K562 (cell line): ENCODE results near the gene DLL4. TPM values are rescaled to one million over a fixed set of nuclear protein-coding genes. Genes with fewer than 3 reads are reported as not detected.

Experiments
- ATAC-seq: fragments of 200-7000 bp; cut with Tn5 transposase; 3 replicates; pipeline ENCODE4 v1.9.1; 2020; ENCODE audit warnings: moderate library complexity
- BruUV-seq: library from RNA; stranded (reverse); fragments of 400-500 nt; replicated peaks from 2 replicates; lab custom pipeline; 2021; lab: Mats Ljungman, UMichigan
- CTCF ChIA-PET: fragments of 300-600 bp; formaldehyde crosslinking; extraction: SDS; loops from one replicate; lab custom pipeline; 2021; ENCODE audit warnings: low intra/inter-chr PET ratio; lab: Yijun Ruan, JAX
- POLR2A ChIA-PET: fragments of 300-600, 350-650 bp; sonication (Branson Sonifier 250); formaldehyde crosslinking; extraction: SDS; loops from one replicate; lab custom pipeline; 2021; ENCODE audit warnings: antibody characterized with exemption, inconsistent platforms; lab: Yijun Ruan, JAX
- DNase-seq, 4 experiments: peaks; one replicate each; pipeline versions ENCODE4 v3.0.0 to v3.0.0-alpha.2; 2011 to 2018; ENCODE audit warnings: low spot score in 3 of 4, mixed read lengths in 3 of 4; ENCODE audit errors: extremely low read depth in 1 of 4
- FAIRE-seq: peaks from 2 replicates; lab custom pipeline; 2011; peaks lifted over from hg19 to GRCh38; lab: Jason Lieb, UNC
- H2AFZ ChIP-seq: 2 replicates; pipeline ENCODE4 v1.6.0; 2011; ENCODE audit warnings: low read depth, low read length, control low read depth, inconsistent platforms
- H3K27ac ChIP-seq: fragments of 200-600 bp; 3 replicates; pipeline ENCODE4 v1.8.0; 2011; ENCODE audit warnings: low read depth, mild to moderate bottlenecking, control low read depth, inconsistent platforms, low read length, moderate library complexity, mixed read lengths; ENCODE audit errors: extremely low read depth
- H3K27me3 ChIP-seq, 2 experiments: fragments of 300-600 bp in 1 of 2; 2 replicates in 1 of 2; 3 replicates in 1 of 2; pipeline versions ENCODE4 v1.6.0 to v1.8.0; 2011; ENCODE audit warnings: inconsistent platforms in 2 of 2, low read length in 2 of 2, mild to moderate bottlenecking in 1 of 2, mixed read lengths in 1 of 2, moderate library complexity in 1 of 2; ENCODE audit not compliant: control insufficient read depth in 2 of 2, insufficient read depth in 2 of 2
- H3K36me3 ChIP-seq: fragments of 300-600 bp; 3 replicates; pipeline ENCODE4 v1.8.0; 2011; ENCODE audit warnings: mild to moderate bottlenecking, low read length, inconsistent platforms; ENCODE audit not compliant: control insufficient read depth, insufficient read depth
- H3K4me1 ChIP-seq, 2 experiments: fragments of 200-600 bp in 1 of 2; replicated peaks in 1 of 2; 2 replicates in 1 of 2; 3 replicates in 1 of 2; pipeline versions ENCODE4 v1.5.1 to v1.8.0; 2011; ENCODE audit warnings: inconsistent platforms in 2 of 2, low read length in 2 of 2, mild to moderate bottlenecking in 1 of 2, mixed read lengths in 1 of 2, moderate library complexity in 1 of 2; ENCODE audit not compliant: control insufficient read depth in 2 of 2, insufficient read depth in 2 of 2
- H3K4me2 ChIP-seq: 2 replicates; pipeline ENCODE4 v1.6.1; 2011; ENCODE audit warnings: low read length, control low read depth, inconsistent platforms, mixed read lengths; ENCODE audit not compliant: insufficient read depth
- H3K4me3 ChIP-seq: fragments of 200-600 bp; sonication (generic), shearing (Covaris generic); 2 replicates; pipeline ENCODE4 v1.5.1; 2016; ENCODE audit warnings: control low read depth, inconsistent platforms
- H3K79me2 ChIP-seq: fragments of 200-600 bp; 3 replicates; pipeline ENCODE4 v1.8.0; 2011; ENCODE audit warnings: low read length, inconsistent platforms; ENCODE audit not compliant: control insufficient read depth, insufficient read depth
- H3K9ac ChIP-seq, 2 experiments: 2 replicates each; pipeline versions ENCODE4 v1.6.0 to v1.6.1; 2011; ENCODE audit warnings: low read depth in 2 of 2, low read length in 2 of 2, control low read depth in 1 of 2, inconsistent platforms in 1 of 2, mild to moderate bottlenecking in 1 of 2, mixed read lengths in 1 of 2; ENCODE audit not compliant: insufficient read depth in 1 of 2
- H3K9me1 ChIP-seq: one replicate; pipeline ENCODE4 v1.6.0; 2011; ENCODE audit warnings: inconsistent platforms, mild to moderate bottlenecking, low read length, moderate library complexity; ENCODE audit not compliant: control insufficient read depth, insufficient read depth
- H3K9me3 ChIP-seq: replicated peaks from 2 replicates; pipeline ENCODE4 v1.5.1; 2011; ENCODE audit warnings: low read depth, low read length, inconsistent platforms; ENCODE audit not compliant: control insufficient read depth, insufficient read depth
- H4K20me1 ChIP-seq: replicated peaks from 2 replicates; pipeline ENCODE4 v1.6.1; 2011; ENCODE audit warnings: low read length, inconsistent platforms, mixed read lengths; ENCODE audit not compliant: control insufficient read depth, insufficient read depth
- POLR2G ChIP-seq: fragments of 200-400 bp; formaldehyde crosslinking; IDR thresholded peaks from 2 replicates; pipeline ENCODE4 v1.6.1; 2017; ENCODE audit warnings: low read depth, mild to moderate bottlenecking, antibody characterized with exemption, low read length, moderate library complexity
- RBFOX2 ChIP-seq: fragments of 200-400 bp; formaldehyde crosslinking; IDR thresholded peaks from 2 replicates; pipeline ENCODE4 v1.6.1; 2017; ENCODE audit warnings: low read depth, mild to moderate bottlenecking, low read length, moderate library complexity
- RBM14 ChIP-seq: fragments of 200-400 bp; formaldehyde crosslinking; IDR thresholded peaks from 2 replicates; pipeline ENCODE4 v1.6.1; 2018; ENCODE audit warnings: low read depth, mild to moderate bottlenecking, low read length, moderate library complexity, borderline replicate concordance; ENCODE audit not compliant: insufficient read depth
- WGBS: fragments of 100-300 bp; shearing (Covaris generic); methylation state at CpG from one replicate; pipeline ENCODE4 v1.1.6; 2016; ENCODE audit warnings: low coverage, mixed read lengths; ENCODE audit not compliant: insufficient coverage; ENCODE audit errors: missing lambda C conversion rate; 5-methylcytosine and 5-hydroxymethylcytosine counted together
- in situ Hi-C: fragments of 300-500 bp; cut with MboI; formaldehyde crosslinking; loops from 4 replicates; pipeline ENCODE4 v1.15.0; 2018; ENCODE audit warnings: inconsistent platforms, mixed read lengths
- intact Hi-C: fragments of 100-400 bp; cut with micrococcal nuclease; formaldehyde crosslinking; loops from 2 replicates; pipeline ENCODE4 v1.14.2; 2022
- polyA plus RNA-seq, 8 experiments: library from polyadenylated mRNA; depleted of rRNA in 4 of 8; stranded (reverse) in 5 of 8; unstranded in 3 of 8; fragments of >200 nt; fragmentation: Nextera tagmentation in 2 of 8; fragmentation: Illumina TruSeq in 1 of 8; extraction: Ambion mirVana in 2 of 8; extraction: Trizol in 1 of 8; gene quantifications; 2 replicates each; pipeline versions ENCODE4 v1.2.1 to v1.2.3, GENCODE V29; 2011 to 2014; ENCODE audit warnings: inconsistent platforms in 1 of 8, missing spikeins in 1 of 8
- total RNA-seq, 7 experiments: library from RNA; depleted of rRNA in 6 of 7; stranded (reverse); fragments of >200 nt in 6 of 7; fragmentation: Illumina TruSeq in 2 of 7; extraction: Trizol in 2 of 7; gene quantifications; 2 replicates each; pipeline versions ENCODE4 v1.2.1 to v1.2.3, GENCODE V29; 2011 to 2021; ENCODE audit warnings: low replicate concordance in 1 of 7

DLL4 gene
- total and polyA plus RNA-seq, 9 of the 15 experiments (the other 6 are each of a cell fraction or from before 2014, with no cell fraction given), result 0.04 to 1.1 (median 0.41) TPM; not detected in 1

- no TSS peak for BruUV-seq
- 46% methylated on average over 8 of the region's 8 CpGs for WGBS
- peaks cover 7 to 29% of the 10 kb centered on the region in 2 experiments; a peak in 4 of 5 replicates for H3K4me1 ChIP-seq
- intact Hi-C loops (no loop called here), in situ Hi-C loops (no loop called here)
- H4K20me1 ChIP-seq, result peaks cover 5% of the 10 kb centered on the region; the same call in 1 of the 2 replicates
- no peak overlapping the region for H3K27ac ChIP-seq
- no peak overlapping the region for H3K4me3 ChIP-seq
- no peak overlapping the region for H2AFZ ChIP-seq
- no peaks in the 10 kb centered on the region for H3K9me3 ChIP-seq
- H3K79me2 ChIP-seq, result peaks cover 6% of the 10 kb centered on the region; the same call in 2 of the 3 replicates
- peaks cover 2% of the 10 kb centered on the region for H3K9me1 ChIP-seq
- no peak overlapping the region for H3K9ac ChIP-seq
- TF ChIP-seq RBM14 (no peak), POLR2G (peak; percentile 43; the same call in 1 of the 2 replicates), RBFOX2 (peak; percentile 47)
- H3K4me2 ChIP-seq, result no peak overlapping the region
- DNase-seq (no peak), ATAC-seq (no peak), FAIRE-seq (no peak)
- CTCF ChIA-PET, result no interaction called here
- no peaks in the 10 kb centered on the region; the same call in 2 of the 3 replicates for H3K36me3 ChIP-seq
- POLR2A ChIA-PET, result interaction anchor here (0.6 to 1.5 kb wide), 6 partner anchors 8 to 73 kb away, joined by 3 to 8 read pairs (median 3); no protein-coding TSS in a partner anchor
- H3K27me3 ChIP-seq, result no peaks in the 10 kb centered on the region
These were observed 29.6 kb downstream of the DLL4 start for GRCh38 chr15:40958723-40959122.
